Subcutaneous abdominal adipose tissue (tissue), 5 donors: Measurements from ENCODE around the gene RBFOX2.
"Not testable (repeated sequence)": the region's sequence is repeated elsewhere in the genome, so short reads cannot be mapped to it uniquely, and the experiment has no call there.

Experiments
- H3K27ac ChIP-seq: one replicate; pipeline ENCODE4 v1.7.0; 2013; ENCODE audit warnings: low read depth, mild to moderate bottlenecking, inconsistent platforms, low read length, moderate library complexity
- H3K27me3 ChIP-seq, 5 donors: one replicate each; pipeline ENCODE4 v1.7.0; 2013; ENCODE audit warnings: low read length in 5 of 5, inconsistent platforms in 1 of 5; ENCODE audit not compliant: control insufficient read depth in 5 of 5, insufficient read depth in 4 of 5
- H3K36me3 ChIP-seq, 5 donors: one replicate each; pipeline ENCODE4 v1.7.0; 2013; ENCODE audit warnings: low read length in 5 of 5; ENCODE audit not compliant: control insufficient read depth in 5 of 5, insufficient read depth in 5 of 5
- H3K4me1 ChIP-seq, 5 donors: one replicate each; pipeline ENCODE4 v1.7.0; 2013; ENCODE audit warnings: low read length in 5 of 5, mild to moderate bottlenecking in 3 of 5, moderate library complexity in 1 of 5; ENCODE audit not compliant: control insufficient read depth in 5 of 5, insufficient read depth in 5 of 5
- H3K4me3 ChIP-seq, 5 donors: one replicate each; pipeline ENCODE4 v1.7.0; 2013; ENCODE audit warnings: low read length in 5 of 5, low read depth in 1 of 5
- H3K9ac ChIP-seq, 5 donors: one replicate each; pipeline ENCODE4 v1.7.0; 2013; ENCODE audit warnings: low read length in 5 of 5, mild to moderate bottlenecking in 4 of 5, moderate library complexity in 3 of 5
- H3K9me3 ChIP-seq, 5 donors: one replicate each; pipeline ENCODE4 v1.7.0; 2013; ENCODE audit warnings: low read length in 5 of 5; ENCODE audit not compliant: control insufficient read depth in 5 of 5
- donor health status: healthy.
- donor health status: healthy.
- donor health status: healthy.
- donor health status: healthy.
- donor health status: healthy.

RBFOX2 gene

GRCh38 chr22:35746248-35746647 lies 282.4 kb downstream of the RBFOX2 start:
- Histone ChIP-seq H3K9me3 (no peaks in the 10 kb centered on the region), H3K4me1 (peaks cover 2 to 44% (median 33%) of the 10 kb centered on the region in 5 donors), H3K27ac (no peak overlapping the region), H3K27me3 (no peaks in the 10 kb centered on the region), H3K4me3 (no peak overlapping the region), H3K36me3 (peaks cover 6 to 21% (median 11%) of the 10 kb centered on the region in 5 donors), H3K9ac (no peak overlapping the region)

- Histone ChIP-seq H3K27me3 (no peaks in the 10 kb centered on the region), H3K9ac (peak overlapping the region in 1 of 5 donors; percentile 43), H3K4me3 (no peak overlapping the region), H3K27ac (peak overlapping the region; percentile 78), H3K4me1 (peaks cover 2 to 68% (median 57%) of the 10 kb centered on the region in 5 donors), H3K36me3 (peaks cover 6 to 23% (median 14%) of the 10 kb centered on the region in 5 donors), H3K9me3 (no peaks in the 10 kb centered on the region)
Measured at GRCh38 chr22:35743326-35743860, 285.2 kb downstream of the RBFOX2 start.

GRCh38 chr22:35742342-35743100 lies 286.1 kb downstream of the RBFOX2 start:
- peak overlapping the region; percentile 78 for H3K27ac ChIP-seq
- H3K27me3 ChIP-seq = no peaks in the 10 kb centered on the region

GRCh38 chr22:35740616-35741015 lies 288.0 kb downstream of the RBFOX2 start:
- H3K9ac ChIP-seq = no peak overlapping the region
- no peaks in the 10 kb centered on the region for H3K27me3 ChIP-seq
- peak overlapping the region; percentile 78 for H3K27ac ChIP-seq
- peaks cover 0 to 60% (median 44%) of the 10 kb centered on the region in 5 donors for H3K4me1 ChIP-seq
- peaks cover 3 to 19% (median 11%) of the 10 kb centered on the region in 5 donors for H3K36me3 ChIP-seq
- no peaks in the 10 kb centered on the region for H3K9me3 ChIP-seq
- no peak overlapping the region for H3K4me3 ChIP-seq

More at GRCh38 chr22:35742342-35743100, 286.1 kb downstream of the RBFOX2 start:
- Histone ChIP-seq H3K4me3 (no peak overlapping the region), H3K9me3 (no peaks in the 10 kb centered on the region), H3K36me3 (peaks cover 6 to 27% (median 15%) of the 10 kb centered on the region in 5 donors), H3K9ac (peak overlapping the region in 2 of 5 donors; percentile 8 to 13), H3K4me1 (peaks cover 2 to 71% (median 57%) of the 10 kb centered on the region in 5 donors)

- no peak overlapping the region for H3K9ac ChIP-seq
- H3K4me3 ChIP-seq = peak overlapping the region in 1 of 5 donors; percentile 35
- H3K27ac ChIP-seq = peak overlapping the region; percentile 78
- peaks cover 0 to 17% (median 10%) of the 10 kb centered on the region in 5 donors for H3K36me3 ChIP-seq
- H3K9me3 ChIP-seq = no peaks in the 10 kb centered on the region
- H3K4me1 ChIP-seq = peaks cover 0 to 62% (median 44%) of the 10 kb centered on the region in 5 donors
- H3K27me3 ChIP-seq = no peaks in the 10 kb centered on the region
Measured at GRCh38 chr22:35739931-35740380, 288.7 kb downstream of the RBFOX2 start.

GRCh38 chr22:35739076-35739930 lies 289.3 kb downstream of the RBFOX2 start:
- Histone ChIP-seq H3K36me3 (peaks cover 0 to 12% (median 6%) of the 10 kb centered on the region in 5 donors), H3K9me3 (no peaks in the 10 kb centered on the region), H3K27ac (peak overlapping the region; percentile 78), H3K4me3 (no peak overlapping the region), H3K4me1 (peaks cover 0 to 65% (median 46%) of the 10 kb centered on the region in 5 donors), H3K27me3 (no peaks in the 10 kb centered on the region), H3K9ac (no peak overlapping the region)

GRCh38 chr22:35737886-35738285 lies 290.7 kb downstream of the RBFOX2 start:
- H3K4me1 ChIP-seq = peaks cover 2 to 70% (median 52%) of the 10 kb centered on the region in 5 donors

GRCh38 chr22:35736701-35737100 lies 291.9 kb downstream of the RBFOX2 start:
- H3K27ac ChIP-seq = no peak overlapping the region
- H3K27me3 ChIP-seq = no peaks in the 10 kb centered on the region
- no peak overlapping the region for H3K4me3 ChIP-seq
- peaks cover 0 to 6% (median 4%) of the 10 kb centered on the region in 5 donors for H3K36me3 ChIP-seq
- H3K9me3 ChIP-seq = no peaks in the 10 kb centered on the region
- H3K9ac ChIP-seq = no peak overlapping the region
- H3K4me1 ChIP-seq = peaks cover 2 to 60% (median 42%) of the 10 kb centered on the region in 5 donors

More at GRCh38 chr22:35737886-35738285, 290.7 kb downstream of the RBFOX2 start:
- not testable (repeated sequence) for H3K9me3 ChIP-seq, H3K9ac ChIP-seq, H3K4me3 ChIP-seq, H3K36me3 ChIP-seq, H3K27me3 ChIP-seq
- peak overlapping the region; percentile 78 for H3K27ac ChIP-seq

- Histone ChIP-seq H3K9ac (no peak overlapping the region), H3K27ac (no peak overlapping the region), H3K27me3 (no peaks in the 10 kb centered on the region), H3K36me3 (peaks cover 0 to 6% (median 4%) of the 10 kb centered on the region in 5 donors), H3K9me3 (no peaks in the 10 kb centered on the region), H3K4me1 (peaks cover 2 to 56% (median 40%) of the 10 kb centered on the region in 5 donors), H3K4me3 (no peak overlapping the region)
Measured at GRCh38 chr22:35736166-35736565, 292.5 kb downstream of the RBFOX2 start.
